ENCODE data around the gene EFNA5.

- TF ChIP-seq CTCF (conservative IDR thresholded peaks at IDR 0.05; ENCODE audit: low read depth in 2 of 2), result no peak
- no peak for TF ChIP-seq EZH2phosphoT487 (IDR thresholded peaks at IDR 0.05; ENCODE audit: unreplicated experiment)
- TF ChIP-seq JUNB (IDR thresholded peaks at IDR 0.05; ENCODE audit: unreplicated experiment), result no peak
- TF ChIP-seq EZH2 (IDR thresholded peaks at IDR 0.05; ENCODE audit: low read depth, unreplicated experiment), result no peak
- no peak for TF ChIP-seq POLR2AphosphoS5 (IDR thresholded peaks at IDR 0.05; ENCODE audit: low read depth)
- no peak for TF ChIP-seq REST (IDR thresholded peaks at IDR 0.05; ENCODE audit: unreplicated experiment)
- TF ChIP-seq STAT1 (IDR thresholded peaks at IDR 0.05; ENCODE audit: unreplicated experiment), result no peak
Measured at GRCh38 chr5:107687404-107687803, 16.7 kb upstream of the EFNA5 start.
